Skeletal muscle cell (primary cell): Measurements from ENCODE around the gene IFNA14.
"Not testable (repeated sequence)": the region's sequence is repeated elsewhere in the genome, so short reads cannot be mapped to it uniquely, and the experiment has no call there.

Experiments
- DNase-seq: peaks from one replicate; pipeline ENCODE4 v3.0.0-alpha.2; 2010; ENCODE audit warnings: low read depth
- H3K4me3 ChIP-seq: 2 replicates; pipeline ENCODE4 v1.5.1; 2011; ENCODE audit warnings: low read depth, mild to moderate bottlenecking, control low read depth, low read length, moderate library complexity

IFNA14 gene

DNA sequence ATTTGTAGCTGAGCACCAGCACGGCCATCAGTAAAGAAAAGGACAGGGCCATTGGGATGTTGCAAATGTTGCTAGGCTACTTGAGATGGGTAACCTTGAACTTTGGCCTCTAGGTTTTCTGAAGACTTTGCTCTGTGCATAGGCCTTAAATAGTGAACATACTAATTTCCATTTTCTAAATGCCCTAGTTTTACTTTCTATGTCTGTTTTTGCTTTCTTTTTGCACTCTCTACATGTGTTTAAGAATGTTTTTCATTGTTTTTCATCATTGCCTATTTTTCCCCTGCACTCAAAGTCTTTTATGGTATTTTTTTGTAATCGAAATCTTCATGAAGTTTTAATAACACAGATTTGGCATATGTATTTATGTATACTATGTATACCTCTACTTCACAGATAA, 11.7 kb downstream of the IFNA14 start, which contains the start of gene IFNA17:
IFNA17 (minus strand) TSS at position 101 of the 400 bp plus-strand sequence; CDS start at position 52, 49 bp downstream.
- DNase-seq = no peak
- no peak within 1 kb of the TSS for H3K4me3 ChIP-seq

DNA sequence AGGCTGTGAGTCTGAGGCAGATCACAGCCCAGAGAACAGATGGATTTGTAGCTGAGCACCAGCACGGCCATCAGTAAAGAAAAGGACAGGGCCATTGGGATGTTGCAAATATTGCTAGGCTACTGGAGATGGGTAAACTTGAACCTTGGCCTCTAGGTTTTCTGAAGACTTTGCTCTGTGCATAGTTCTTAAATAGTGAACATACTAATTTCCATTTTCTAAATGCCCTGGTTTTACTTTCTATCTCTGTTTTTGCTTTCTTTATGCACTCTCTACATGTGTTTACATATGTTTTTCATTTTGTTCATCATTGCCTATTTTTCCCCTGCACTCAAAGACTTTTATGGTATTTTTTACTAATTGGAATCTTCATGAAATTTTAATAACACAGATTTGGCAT, 22.6 kb downstream of the IFNA14 start, which contains the start of gene IFNA16:
IFNA16 (minus strand) TSS at position 101 of the 400 bp plus-strand sequence; CDS start at position 95, 6 bp downstream.
- not testable (repeated sequence) for DNase-seq, H3K4me3 ChIP-seq

GRCh38 chr9:21213411-21214326, 26.1 kb downstream of the IFNA14 start:
- H3K4me3 ChIP-seq, DNase-seq: not testable (repeated sequence)

GRCh38 chr9:21212160-21212559, 27.6 kb downstream of the IFNA14 start:
- not testable (repeated sequence) for DNase-seq, H3K4me3 ChIP-seq

DNA sequence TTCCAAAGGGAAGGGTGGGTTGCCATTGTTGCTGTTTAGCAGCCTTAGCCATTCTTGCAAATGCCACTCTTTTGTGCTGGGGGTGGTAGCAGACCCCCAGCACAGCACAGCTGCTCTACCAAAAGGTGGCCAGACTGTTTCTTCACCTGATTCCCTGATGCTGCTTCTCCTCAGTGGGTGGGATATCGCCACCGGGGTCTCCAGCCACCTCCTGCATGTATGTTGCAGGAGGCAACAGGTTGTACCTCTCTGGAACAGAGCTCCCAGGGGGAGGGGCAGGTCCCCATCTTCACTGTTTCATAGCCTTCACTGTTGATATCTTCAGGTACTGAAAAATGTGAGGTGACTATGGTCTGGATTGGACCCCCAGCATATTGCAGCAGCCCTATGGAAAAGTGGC, 29.0 kb downstream of the IFNA14 start:
- not testable (repeated sequence) for H3K4me3 ChIP-seq, DNase-seq

- H3K4me3 ChIP-seq = no peak overlapping the region
- no peak for DNase-seq
These were observed 29.5 kb downstream of the IFNA14 start for GRCh38 chr9:21210311-21210710.

- not testable (repeated sequence) for DNase-seq
These were observed 32.8 kb downstream of the IFNA14 start, which contains the start of gene IFNA10 for GRCh38 chr9:21207043-21207442. TSS of gene IFNA10 (minus strand) at chr9:21207143. CDS start at chr9:21207097, 46 bp downstream.

DNA sequence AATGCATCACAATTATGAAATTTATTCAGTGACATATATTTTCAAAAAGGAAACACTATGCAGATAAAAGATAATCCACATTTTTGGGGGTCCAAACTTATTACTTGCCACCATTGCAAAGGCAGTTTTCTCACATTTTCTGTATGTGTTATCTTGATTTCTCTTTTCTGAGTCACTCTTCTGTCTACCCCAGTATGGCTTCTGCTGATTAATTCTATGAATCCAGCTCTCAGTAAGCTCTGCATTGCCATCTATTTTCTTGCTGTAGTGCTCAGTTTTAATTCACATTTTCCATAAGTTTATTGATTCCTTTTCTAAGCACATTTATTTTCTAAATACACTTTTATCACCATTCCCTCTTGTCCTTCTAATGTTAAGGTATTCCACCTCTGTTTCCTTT, 34.6 kb downstream of the IFNA14 start:
- H3K4me3 ChIP-seq = no peak overlapping the region
- no peak for DNase-seq

More at GRCh38 chr9:21207043-21207442, 32.8 kb downstream of the IFNA14 start, which contains the start of gene IFNA10:
- H3K4me3 ChIP-seq = not testable (repeated sequence)

DNA sequence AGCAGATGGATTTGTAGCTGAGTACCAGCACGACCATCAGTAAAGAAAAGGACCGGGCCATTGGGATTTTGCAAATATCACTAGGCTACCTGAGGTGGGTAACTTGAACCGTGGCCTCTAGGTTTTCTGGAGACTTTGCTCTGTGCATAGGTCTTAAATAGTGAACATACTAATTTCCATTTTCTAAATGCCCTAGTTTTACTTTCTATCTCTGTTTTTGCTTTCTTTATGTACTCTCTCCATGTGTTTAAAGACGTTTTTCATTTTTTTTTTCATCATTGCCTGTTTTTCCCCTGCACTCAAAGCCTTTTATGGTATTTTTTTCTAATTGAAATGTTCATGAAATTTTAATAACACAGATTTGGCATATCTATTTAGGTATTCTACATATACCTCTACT, 37.7 kb downstream of the IFNA14 start, which contains the start of gene IFNA7:
IFNA7 (minus strand) TSS at position 101 of the 400 bp plus-strand sequence; CDS start at position 61, 40 bp downstream.
- H3K4me3 ChIP-seq, DNase-seq: not testable (repeated sequence)

DNA sequence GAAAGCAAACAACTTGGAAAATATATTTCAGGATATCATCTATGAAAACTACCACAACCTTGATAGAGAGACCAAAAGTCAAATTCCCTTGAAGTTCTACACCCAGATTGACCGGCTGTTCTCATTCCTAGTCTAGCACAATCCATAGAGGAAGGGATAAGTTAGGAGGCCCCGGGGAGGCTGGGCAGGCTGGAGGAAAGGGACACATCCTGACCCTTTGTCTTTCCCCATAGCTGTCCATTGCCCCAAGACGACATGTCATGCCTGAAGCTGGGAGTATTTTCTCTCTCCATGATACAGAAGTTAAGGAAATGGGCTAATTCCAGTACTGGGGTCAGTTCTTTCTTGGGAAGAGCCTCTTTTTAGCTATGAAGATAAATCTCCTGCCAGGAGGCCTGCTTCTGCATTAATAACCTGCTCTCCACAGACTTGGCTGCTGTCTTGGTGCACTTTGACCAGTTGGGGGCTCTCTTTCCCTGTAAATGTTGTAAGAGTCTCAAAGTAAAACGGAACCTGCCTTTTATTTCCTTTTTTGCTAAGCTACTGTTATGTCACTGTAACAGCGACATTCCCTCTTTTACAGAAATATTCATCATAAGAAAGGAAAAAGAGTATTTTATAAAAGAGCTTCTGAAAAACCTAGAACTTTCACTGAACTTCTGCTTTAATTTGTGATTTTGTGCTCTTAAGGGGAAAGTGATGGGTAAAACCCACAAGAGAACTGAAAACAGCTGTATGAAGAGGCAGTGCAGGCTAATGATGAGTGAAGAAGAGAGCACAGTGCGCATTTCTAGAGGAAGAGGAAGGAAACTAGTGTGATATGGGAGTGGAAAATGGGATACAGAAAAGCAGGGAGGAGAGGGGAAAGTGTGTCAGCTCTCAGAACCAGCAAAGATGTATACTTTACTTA, 44.7 kb downstream of the IFNA14 start:
- H3K4me3 ChIP-seq, DNase-seq: not testable (repeated sequence)
